Hepatocyte (in vitro differentiated cells): ENCODE data around the gene GABBR1. TPM values are rescaled to one million over a fixed set of nuclear protein-coding genes. Genes with fewer than 3 reads are reported as not detected.

ENCODE experiments used
- DNase-seq: peaks from one replicate; pipeline ENCODE4 v3.0.0-alpha.2; 2016; ENCODE audit warnings: low spot score
- H2AFZ ChIP-seq: fragments of 200-600 bp; sonication (generic); 2 replicates; pipeline ENCODE4 v1.6.0; 2016; ENCODE audit warnings: antibody characterized with exemption, mild to moderate bottlenecking
- H3K27ac ChIP-seq: fragments of 200-600 bp; sonication (generic); 2 replicates; pipeline ENCODE4 v1.5.1; 2016; ENCODE audit warnings: mild to moderate bottlenecking
- H3K27me3 ChIP-seq: fragments of 200-600 bp; sonication (generic); 2 replicates; pipeline ENCODE4 v1.6.1; 2016
- H3K36me3 ChIP-seq: fragments of 200-600 bp; sonication (generic); replicated peaks from 2 replicates; pipeline ENCODE4 v1.5.1; 2016; ENCODE audit warnings: low read depth; ENCODE audit not compliant: insufficient read depth
- H3K4me1 ChIP-seq: fragments of 200-600 bp; sonication (generic); 2 replicates; pipeline ENCODE4 v1.5.1; 2016; ENCODE audit warnings: mild to moderate bottlenecking, moderate library complexity; ENCODE audit not compliant: insufficient read depth
- H3K4me2 ChIP-seq: fragments of 200-600 bp; sonication (generic); 2 replicates; pipeline ENCODE4 v1.6.0; 2016
- H3K4me3 ChIP-seq: fragments of 200-600 bp; sonication (generic); 2 replicates; pipeline ENCODE4 v1.5.1; 2016; ENCODE audit warnings: mild to moderate bottlenecking
- H3K79me2 ChIP-seq: fragments of 200-600 bp; sonication (generic); 2 replicates; pipeline ENCODE4 v1.6.0; 2017; ENCODE audit warnings: mild to moderate bottlenecking
- H3K9me2 ChIP-seq: fragments of 200-600 bp; sonication (generic); replicated peaks from 2 replicates; pipeline ENCODE4 v1.6.0; 2017; ENCODE audit warnings: mild to moderate bottlenecking; ENCODE audit not compliant: insufficient read depth
- H3K9me3 ChIP-seq: fragments of 200-600 bp; sonication (generic); 2 replicates; pipeline ENCODE4 v1.5.1; 2016; ENCODE audit warnings: low read depth, mild to moderate bottlenecking
- H4K20me1 ChIP-seq: fragments of 200-600 bp; sonication (generic); 2 replicates; pipeline ENCODE4 v1.6.0; 2016; ENCODE audit warnings: mild to moderate bottlenecking; ENCODE audit not compliant: insufficient read depth, poor library complexity, severe bottlenecking
- CTCF ChIP-seq: fragments of 200-600 bp; sonication (generic); IDR thresholded peaks from 2 replicates; pipeline ENCODE4 v1.5.1; 2016; ENCODE audit warnings: antibody characterized with exemption, mild to moderate bottlenecking; ENCODE audit not compliant: poor library complexity
- EZH2 ChIP-seq: fragments of 200-600 bp; sonication (generic); IDR thresholded peaks from 2 replicates; pipeline ENCODE4 v1.6.1; 2016; ENCODE audit warnings: antibody characterized with exemption, mild to moderate bottlenecking, borderline replicate concordance
- EZH2phosphoT487 ChIP-seq: fragments of 200-600 bp; sonication (generic); IDR thresholded peaks from one replicate; pipeline ENCODE4 v1.6.1; 2018; ENCODE audit warnings: antibody characterized with exemption, mild to moderate bottlenecking, low read depth, moderate library complexity; ENCODE audit not compliant: unreplicated experiment, severe bottlenecking
- WGBS: methylation state at CpG from one replicate; pipeline ENCODE4 v1.1.6; 2016; ENCODE audit warnings: low lambda C conversion rate; ENCODE audit errors: missing lambda C conversion rate; 5-methylcytosine and 5-hydroxymethylcytosine counted together
- polyA plus RNA-seq: library from polyadenylated mRNA; unstranded; fragments of >200 nt; fragmentation: Nextera tagmentation; extraction: Ambion mirVana; gene quantifications from 2 replicates; pipeline ENCODE4 v1.2.1, GENCODE V29; 2016
- total RNA-seq: library from RNA; depleted of rRNA; stranded (reverse); fragments of >200 nt; gene quantifications from 2 replicates; pipeline ENCODE4 v1.2.3, GENCODE V29; 2014

The GABBR1 gene
- total and polyA plus RNA-seq, 2 experiments from 2014 or later, result 9.9 to 11.3 TPM

- DNase-seq, result peak; percentile 38
- Histone ChIP-seq H3K27me3 (peaks cover 26% of the 10 kb centered on the region), H3K36me3 (no peaks in the 10 kb centered on the region), H3K79me2 (no peaks in the 10 kb centered on the region), H3K4me2 (peak within 1 kb of the TSS; percentile 57), H3K27ac (peak within 1 kb of the TSS; percentile 27), H2AFZ (no peak within 1 kb of the TSS), H3K4me3 (no peak within 1 kb of the TSS), H3K9me2 (no peaks in the 10 kb centered on the region), H3K4me1 (no peaks in the 10 kb centered on the region), H3K9me3 (no peaks in the 10 kb centered on the region), H4K20me1 (no peaks in the 10 kb centered on the region)
- TF ChIP-seq EZH2phosphoT487, result no peak
- TF ChIP-seq CTCF, result no peak
- TF ChIP-seq EZH2, result no peak
- 79% methylated on average over 6 of the region's 6 CpGs for WGBS
Observed at GRCh38 chr6:29559524-29560287, 73.3 kb downstream of the GABBR1 start, which contains the start of gene UBD. Gene UBD (minus strand): TSS chr6:29559732. CDS start chr6:29559701, 31 bp downstream.

- DNase-seq, result no peak
- Histone ChIP-seq H4K20me1 (no peaks in the 10 kb centered on the region), H3K4me3 (no peak overlapping the region), H3K4me2 (peak overlapping the region; percentile 57), H3K36me3 (no peaks in the 10 kb centered on the region), H3K4me1 (peaks cover 3% of the 10 kb centered on the region), H2AFZ (no peak overlapping the region), H3K27ac (no peak overlapping the region), H3K79me2 (no peaks in the 10 kb centered on the region), H3K27me3 (peaks cover 37% of the 10 kb centered on the region), H3K9me2 (no peaks in the 10 kb centered on the region), H3K9me3 (no peaks in the 10 kb centered on the region)
- WGBS, result 94% methylated on average over 22 of the region's 22 CpGs
- TF ChIP-seq CTCF (no peak), EZH2phosphoT487 (no peak), EZH2 (no peak)
Observed at GRCh38 chr6:29558439-29559079, 74.4 kb downstream of the GABBR1 start.

GRCh38 chr6:29557320-29557719 is 75.7 kb downstream of the GABBR1 start:
- H3K9me3 ChIP-seq, result no peaks in the 10 kb centered on the region
- DNase-seq, result no peak
- H3K4me2 ChIP-seq, result no peak overlapping the region

More at GRCh38 chr6:29557320-29557719, 75.7 kb downstream of the GABBR1 start:
- H3K27me3 ChIP-seq, result peaks cover 46% of the 10 kb centered on the region
- H3K9me2 ChIP-seq, result no peaks in the 10 kb centered on the region
- no peak overlapping the region for H2AFZ ChIP-seq
- H3K4me1 ChIP-seq, result peaks cover 3% of the 10 kb centered on the region
- no peaks in the 10 kb centered on the region for H4K20me1 ChIP-seq
- no peak for TF ChIP-seq EZH2
- TF ChIP-seq CTCF, result no peak
- no peak for TF ChIP-seq EZH2phosphoT487
- H3K4me3 ChIP-seq, result no peak overlapping the region
- H3K36me3 ChIP-seq, result no peaks in the 10 kb centered on the region
- H3K79me2 ChIP-seq, result no peaks in the 10 kb centered on the region
- no peak overlapping the region for H3K27ac ChIP-seq
